Endothelial cell of umbilical vein (primary cell): ENCODE data around the gene CUEDC1. TPM values are rescaled to one million over a fixed set of nuclear protein-coding genes. Genes with fewer than 3 reads are reported as not detected.

Experiments used
- BruUV-seq: library from RNA; stranded (reverse); fragments of 400-500 nt; replicated peaks from 2 replicates; lab custom pipeline; 2021; lab: Mats Ljungman, UMichigan
- CTCF ChIA-PET: fragments of 300-600, 350-600 bp; sonication (Branson Sonifier 250); formaldehyde crosslinking; loops from one replicate; lab custom pipeline; 2021; ENCODE audit warnings: antibody characterized with exemption, inconsistent platforms; lab: Charles Lee
- POLR2A ChIA-PET: fragments of 300-600, 350-600 bp; sonication (Branson Sonifier 250); formaldehyde crosslinking; loops from one replicate; lab custom pipeline; 2021; ENCODE audit warnings: antibody characterized with exemption, inconsistent platforms; lab: Charles Lee
- DNase-seq: peaks from one replicate; pipeline ENCODE4 v3.0.0-alpha.2; 2011; ENCODE audit warnings: low read depth, low spot score
- FAIRE-seq: peaks from 2 replicates; lab custom pipeline; 2011; peaks lifted over from hg19 to GRCh38; lab: Jason Lieb, UNC
- H2AFZ ChIP-seq: 2 replicates; pipeline ENCODE4 v1.6.0; 2012; ENCODE audit warnings: low read depth, low read length, control low read depth, inconsistent platforms
- H3K27ac ChIP-seq: 2 replicates; pipeline ENCODE4 v1.5.1; 2011; ENCODE audit warnings: low read depth, mild to moderate bottlenecking, control low read depth, low read length, moderate library complexity; ENCODE audit not compliant: insufficient read depth
- H3K27me3 ChIP-seq, 2 experiments: 2 replicates each; pipeline versions ENCODE4 v1.6.0 to v1.6.1; 2011; ENCODE audit warnings: low read length in 2 of 2, mixed read lengths in 1 of 2; ENCODE audit not compliant: control insufficient read depth in 2 of 2, insufficient read depth in 2 of 2
- H3K36me3 ChIP-seq, 2 experiments: 2 replicates in 1 of 2; 3 replicates in 1 of 2; pipeline ENCODE4 v1.5.1; 2011; ENCODE audit warnings: low read length in 2 of 2, mild to moderate bottlenecking in 1 of 2, moderate library complexity in 1 of 2; ENCODE audit not compliant: control insufficient read depth in 2 of 2, insufficient read depth in 2 of 2; ENCODE audit errors: extremely low read depth in 1 of 2
- H3K4me1 ChIP-seq: 3 replicates; pipeline ENCODE4 v1.5.1; 2011; ENCODE audit warnings: mild to moderate bottlenecking, low read length; ENCODE audit not compliant: control insufficient read depth, insufficient read depth; ENCODE audit errors: extremely low read depth
- H3K4me2 ChIP-seq: 2 replicates; pipeline ENCODE4 v1.6.1; 2011; ENCODE audit warnings: low read length, control low read depth, mixed read lengths; ENCODE audit not compliant: insufficient read depth
- H3K4me3 ChIP-seq, 3 experiments: fragments of 200-600 bp in 1 of 3; sonication (generic), shearing (Covaris generic) in 1 of 3; replicated peaks in 1 of 3; 2 replicates each; pipeline ENCODE4 v1.5.1; 2011 to 2016; ENCODE audit warnings: control low read depth in 3 of 3, low read length in 3 of 3, mild to moderate bottlenecking in 2 of 3, inconsistent platforms in 1 of 3, low read depth in 1 of 3, moderate library complexity in 1 of 3; ENCODE audit not compliant: insufficient read depth in 1 of 3
- H3K79me2 ChIP-seq: 2 replicates; pipeline ENCODE4 v1.6.0; 2012; ENCODE audit warnings: low read length, inconsistent platforms; ENCODE audit not compliant: control insufficient read depth, insufficient read depth
- H3K9ac ChIP-seq: replicated peaks from 2 replicates; pipeline ENCODE3; 2011; ENCODE audit warnings: low read length, control low read depth; ENCODE audit not compliant: insufficient read depth; ENCODE audit errors: extremely low read depth
- H3K9me1 ChIP-seq: replicated peaks from 3 replicates; pipeline ENCODE4 v1.6.0; 2011; ENCODE audit warnings: mild to moderate bottlenecking, low read length; ENCODE audit not compliant: control insufficient read depth, insufficient read depth; ENCODE audit errors: extremely low read depth
- H3K9me3 ChIP-seq: replicated peaks from 2 replicates; pipeline ENCODE4 v1.5.1; 2012; ENCODE audit warnings: low read length, inconsistent platforms; ENCODE audit not compliant: control insufficient read depth, insufficient read depth
- H4K20me1 ChIP-seq: replicated peaks from 2 replicates; pipeline ENCODE3; 2011; ENCODE audit warnings: mild to moderate bottlenecking, low read length; ENCODE audit not compliant: control insufficient read depth, insufficient read depth; ENCODE audit errors: extremely low read depth
- CTCF ChIP-seq, 2 donors: IDR thresholded peaks; 1 replicate in 1 of 2; 2 replicates in 1 of 2; pipeline ENCODE4 v1.5.1; 2011; ENCODE audit warnings: low read length in 2 of 2, mild to moderate bottlenecking in 2 of 2, moderate library complexity in 2 of 2, control low read depth in 1 of 2, inconsistent platforms in 1 of 2, low read depth in 1 of 2; ENCODE audit not compliant: insufficient read depth in 1 of 2; ENCODE audit errors: extremely low read depth in 1 of 2
- EZH2 ChIP-seq: IDR thresholded peaks from 2 replicates; pipeline ENCODE4 v1.6.1; 2012; ENCODE audit warnings: borderline replicate concordance, low read depth, mild to moderate bottlenecking, moderate library complexity, low read length, inconsistent platforms; ENCODE audit not compliant: severe bottlenecking
- FOS ChIP-seq: IDR thresholded peaks from 2 replicates; pipeline ENCODE4 v1.6.1; 2011; ENCODE audit warnings: mild to moderate bottlenecking, low read length, moderate library complexity, borderline replicate concordance; ENCODE audit not compliant: insufficient read depth
- GATA2 ChIP-seq: IDR thresholded peaks from 2 replicates; pipeline ENCODE4 v1.7.0; 2011; ENCODE audit warnings: low read depth, mild to moderate bottlenecking, moderate library complexity, mixed read lengths, low read length; ENCODE audit not compliant: insufficient read length, insufficient read depth
- JUN ChIP-seq: IDR thresholded peaks from 2 replicates; pipeline ENCODE4 v1.6.1; 2011; ENCODE audit warnings: borderline replicate concordance, low read depth; ENCODE audit not compliant: insufficient read length, insufficient read depth
- MAX ChIP-seq: IDR thresholded peaks from 2 replicates; pipeline ENCODE4 v1.6.1; 2011; ENCODE audit not compliant: insufficient read depth, insufficient read length
- MYC ChIP-seq: IDR thresholded peaks from one replicate; pipeline ENCODE4 v1.6.1; 2011; ENCODE audit warnings: mild to moderate bottlenecking, low read depth, low read length
- POLR2A ChIP-seq: IDR thresholded peaks from 2 replicates; pipeline ENCODE4 v1.6.1; 2012; ENCODE audit warnings: low read depth, mild to moderate bottlenecking, control low read depth, low read length
- POLR2AphosphoS5 ChIP-seq: IDR thresholded peaks from 2 replicates; pipeline ENCODE4 v1.6.1; 2012; ENCODE audit warnings: low read depth, mild to moderate bottlenecking, control low read depth, low read length, moderate library complexity; ENCODE audit not compliant: insufficient read depth
- dilution Hi-C: fragments of 300-500 bp; cut with MboI; formaldehyde crosslinking; loops from one replicate; pipeline ENCODE4 v1.15.0; 2019; ENCODE audit warnings: low sequenced_read_pairs; ENCODE audit not compliant: extremely low pct_ligation_motif_present
- intact Hi-C: fragments of 100-400 bp; cut with micrococcal nuclease; formaldehyde crosslinking; loops from one replicate; pipeline ENCODE4 v1.10.0; 2022
- polyA plus RNA-seq, 4 experiments: library from polyadenylated mRNA; depleted of rRNA in 3 of 4; stranded (reverse) in 3 of 4; unstranded in 1 of 4; fragments of >200 nt; gene quantifications; 2 replicates each; pipeline versions ENCODE4 v1.2.1 to v1.2.3, GENCODE V29; 2011 to 2012; ENCODE audit warnings: missing spikeins in 1 of 4
- total RNA-seq: library from RNA; stranded (reverse); gene quantifications from 2 replicates; pipeline ENCODE4 v1.2.3, GENCODE V29; 2021

CUEDC1 gene
- total and polyA plus RNA-seq, 2 donors (not counting 3 experiments of a cell fraction or from before 2014, with no cell fraction given), result 15.8 to 27.7 TPM

GRCh38 chr17:57866723-57867122 lies 88.5 kb downstream of the CUEDC1 start:
- H3K36me3 ChIP-seq, result no peaks in the 10 kb centered on the region

More at GRCh38 chr17:57866723-57867122, 88.5 kb downstream of the CUEDC1 start:
- DNase-seq (no peak), FAIRE-seq (no peak)
- Histone ChIP-seq H3K9me3 (no peaks in the 10 kb centered on the region), H3K9ac (no peak overlapping the region), H3K9me1 (no peaks in the 10 kb centered on the region), H3K79me2 (no peaks in the 10 kb centered on the region), H3K4me2 (no peak overlapping the region), H2AFZ (no peak overlapping the region), H3K4me1 (peaks cover 33% of the 10 kb centered on the region), H3K4me3 (no peak overlapping the region), H3K27ac (no peak overlapping the region), H4K20me1 (no peaks in the 10 kb centered on the region), H3K27me3 (no peaks in the 10 kb centered on the region)
- intact Hi-C loops, result loop anchor here (5.0 kb wide), 1 partner anchor 216 kb away; the partner anchor contains the start of gene DYNLL2
- dilution Hi-C loops, result loop anchor here (25.0 kb wide), 1 partner anchor 121 kb away; the partner anchor contains the start of gene VEZF1
- ChIA-PET POLR2A (no interaction called here), CTCF (interaction anchor here (1.5 to 11.3 kb wide), 7 partner anchors 8 to 128 kb away, joined by 5 to 202 read pairs (median 7); no protein-coding TSS in a partner anchor)
- BruUV-seq, result no TSS peak
- TF ChIP-seq GATA2, result no peak
- no peak for TF ChIP-seq MAX
- TF ChIP-seq MYC, result no peak
- TF ChIP-seq JUN, result no peak
- TF ChIP-seq POLR2A, result no peak
- TF ChIP-seq POLR2AphosphoS5, result no peak
- no peak for TF ChIP-seq FOS
- no peak for TF ChIP-seq CTCF (IDR thresholded peaks at IDR 0.05; ENCODE audit: extremely low read depth in 1 of 2, insufficient read depth in 1 of 2, low read depth in 1 of 2, low read length in 2 of 2)
- no peak for TF ChIP-seq EZH2
